NCI-H2029 (cell line): ENCODE results near the gene ODF4.
"Not testable (repeated sequence)": the region's sequence is repeated elsewhere in the genome, so short reads cannot be mapped to it uniquely, and the experiment has no call there.

Experiments
- DNase-seq: peaks from one replicate; lab custom pipeline; 2025; lab: John Stamatoyannopoulos, UW

The ODF4 gene

GRCh38 chr17:8369944-8370343, 30.3 kb downstream of the ODF4 start:
- no peak for DNase-seq

- no peak for DNase-seq
These were observed 32.1 kb downstream of the ODF4 start for GRCh38 chr17:8371786-8372185.

- DNase-seq = no peak
These were observed 32.8 kb downstream of the ODF4 start for GRCh38 chr17:8372422-8372821.

GRCh38 chr17:8373856-8374255, 34.2 kb downstream of the ODF4 start:
- not testable (repeated sequence) for DNase-seq

- no peak for DNase-seq
These were observed 36.2 kb downstream of the ODF4 start for GRCh38 chr17:8375738-8376259.

GRCh38 chr17:8376271-8377067, 36.8 kb downstream of the ODF4 start, which contains the start of gene KRABD2:
KRABD2 (minus strand) TSS chr17:8376704.
- DNase-seq = peak; percentile 76

DNA sequence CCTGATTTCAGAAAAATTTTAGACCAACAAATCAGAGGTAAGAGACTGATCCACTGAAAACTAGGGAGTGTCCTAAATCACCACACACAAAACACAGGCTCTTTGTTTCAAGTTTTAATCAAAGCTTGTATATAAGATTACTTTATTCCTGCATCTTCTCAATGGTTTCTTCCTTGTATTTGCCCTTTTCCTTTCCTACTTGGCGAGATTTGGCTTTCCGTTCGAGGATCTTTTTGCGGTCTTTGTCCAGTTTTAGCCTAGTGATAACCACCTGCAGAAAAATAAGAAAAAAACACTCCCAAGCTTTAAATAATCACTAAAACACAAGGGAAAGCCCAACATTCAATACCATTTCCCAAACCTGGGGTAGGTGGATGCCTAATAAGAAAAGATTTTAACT, 37.8 kb downstream of the ODF4 start:
- DNase-seq = no peak

GRCh38 chr17:8378117-8378516, 38.5 kb downstream of the ODF4 start:
- not testable (repeated sequence) for DNase-seq

GRCh38 chr17:8380049-8380448, 40.4 kb downstream of the ODF4 start:
- DNase-seq = no peak

DNA sequence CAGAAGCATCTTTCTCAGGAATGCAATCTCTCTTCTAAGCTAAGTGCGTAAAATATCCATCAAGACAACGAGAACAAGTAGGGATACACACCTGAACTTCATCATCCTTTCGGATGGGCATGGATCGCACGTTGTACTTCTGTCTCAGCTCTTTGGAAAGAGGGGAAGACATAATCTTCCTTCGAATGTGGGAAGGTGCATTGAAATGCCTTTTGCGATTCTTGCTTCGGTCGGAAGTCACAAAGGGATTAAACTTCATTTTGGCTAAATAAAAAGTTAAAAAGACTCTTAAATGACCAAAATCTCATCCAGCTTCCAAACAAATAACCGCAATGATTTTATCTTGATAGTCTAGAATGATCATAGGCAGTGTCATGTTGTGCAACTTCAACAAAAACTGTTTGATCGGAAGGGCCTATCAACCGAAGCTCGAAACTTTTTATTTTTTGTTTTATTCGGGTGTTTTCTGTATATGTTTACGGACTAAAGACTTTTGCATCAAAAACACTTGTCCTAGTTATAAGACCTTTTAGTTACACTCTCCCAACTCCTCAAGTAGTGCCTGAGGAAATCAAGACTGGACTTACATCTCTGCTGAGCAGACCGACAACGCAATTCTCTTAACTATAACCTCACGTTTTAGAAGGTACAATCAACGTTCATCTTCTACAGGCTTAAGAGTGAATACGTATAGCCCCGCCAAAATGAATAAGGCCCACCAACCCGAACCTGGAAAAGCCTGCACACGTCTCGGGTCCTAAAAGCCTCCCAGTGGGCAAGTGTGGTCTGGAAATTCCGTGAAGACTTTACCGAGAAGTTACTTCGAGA, 42.6 kb downstream of the ODF4 start:
- DNase-seq = no peak

- DNase-seq = no peak
These were observed 43.2 kb downstream of the ODF4 start for GRCh38 chr17:8382880-8383142.

DNA sequence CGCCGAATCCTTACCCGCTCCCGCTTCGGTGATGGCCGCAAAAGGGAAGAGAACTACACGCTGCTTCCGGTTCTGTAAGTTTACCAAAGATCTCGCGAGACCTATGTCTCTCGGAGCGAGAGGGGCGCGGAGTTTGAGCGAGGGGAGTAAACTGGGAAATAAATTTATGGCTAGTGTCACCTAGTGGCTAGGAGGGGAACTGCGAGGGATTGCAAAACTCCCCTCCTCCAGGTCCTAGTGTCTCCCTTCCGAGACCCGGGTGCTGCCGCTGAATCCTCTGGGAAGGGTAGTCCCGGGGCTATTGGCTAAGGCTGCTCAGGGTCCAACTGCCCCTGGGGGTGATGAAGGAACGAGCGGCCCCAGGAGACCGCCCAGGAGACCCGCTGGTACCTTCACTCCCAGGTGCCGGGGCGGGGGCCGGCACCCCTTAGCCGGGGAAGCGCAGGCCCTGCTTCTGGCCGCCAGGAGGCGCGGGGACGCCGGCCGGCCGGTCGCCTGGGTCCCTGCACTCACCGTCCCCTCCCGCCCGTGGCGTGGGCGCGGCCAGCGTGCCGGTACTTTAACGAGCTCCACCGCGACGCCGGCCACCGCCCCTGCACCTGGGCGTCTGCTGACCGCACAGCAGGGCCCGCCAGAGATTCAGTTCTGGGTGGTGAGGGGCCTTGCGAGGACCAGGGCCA, 43.6 kb downstream of the ODF4 start, which contains the start of gene RPL26:
Gene RPL26, minus strand, starts transcription at position 51 of the 680 bp plus-strand sequence. CDS start 883 bp downstream, outside the sequence.
- peak; percentile 94 for DNase-seq

GRCh38 chr17:8384801-8385378, 45.2 kb downstream of the ODF4 start:
- DNase-seq = no peak

GRCh38 chr17:8386841-8387240, 47.2 kb downstream of the ODF4 start:
- no peak for DNase-seq

DNA sequence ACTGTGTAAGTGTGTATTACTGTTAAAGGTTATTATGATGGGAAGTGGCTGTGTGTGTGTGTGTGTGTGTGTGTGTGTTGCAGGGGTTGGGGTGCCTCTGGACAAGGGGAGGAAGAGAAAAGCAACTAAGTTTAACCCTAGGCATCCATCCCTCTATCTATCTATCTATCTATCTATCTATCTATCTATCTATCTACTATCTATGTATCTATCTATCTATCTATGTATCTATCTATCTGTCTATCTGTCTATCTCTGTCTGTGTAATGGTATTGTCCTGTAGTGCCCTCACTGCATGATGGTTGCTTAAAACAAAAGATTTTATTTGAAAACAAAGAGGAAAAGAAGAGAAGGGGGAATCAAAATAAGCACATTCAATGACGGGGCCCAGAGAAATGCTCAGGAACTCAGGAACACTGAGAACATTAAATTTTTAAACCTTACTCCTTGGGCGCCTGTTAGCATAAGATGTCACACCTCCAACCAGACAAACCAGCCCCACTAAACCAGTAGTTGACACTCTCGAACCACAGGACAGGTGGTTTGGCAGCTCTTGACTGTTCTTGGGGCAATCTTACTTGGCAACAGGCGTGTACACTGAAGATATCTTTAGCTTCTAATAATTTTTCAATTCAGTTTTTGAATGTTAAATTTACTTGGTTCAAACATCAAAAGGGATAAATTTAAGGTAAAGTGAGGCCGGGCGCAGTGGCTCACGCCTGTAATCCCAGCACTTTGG, 48.4 kb downstream of the ODF4 start:
- no peak for DNase-seq

DNA sequence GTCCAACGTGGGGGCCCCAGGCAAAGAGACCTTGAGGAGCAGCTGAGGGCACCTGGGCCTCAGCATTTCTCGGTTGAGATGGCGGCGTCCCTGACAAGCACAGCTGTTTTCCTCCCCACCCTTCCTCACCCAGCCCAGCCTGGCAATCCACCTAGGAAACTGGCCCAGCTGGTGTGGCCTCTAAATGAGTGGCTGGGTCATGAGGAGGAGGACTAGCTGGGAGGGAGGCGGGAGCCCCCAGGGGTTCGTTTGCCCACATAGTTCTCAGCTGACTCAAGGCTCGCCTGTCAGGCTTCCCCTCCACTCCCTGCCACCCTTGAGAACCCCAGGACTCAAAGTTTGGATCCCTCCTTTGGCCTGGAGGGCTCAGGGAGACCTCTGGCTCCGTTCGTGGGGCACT, 52.1 kb downstream of the ODF4 start:
- DNase-seq = no peak

DNA sequence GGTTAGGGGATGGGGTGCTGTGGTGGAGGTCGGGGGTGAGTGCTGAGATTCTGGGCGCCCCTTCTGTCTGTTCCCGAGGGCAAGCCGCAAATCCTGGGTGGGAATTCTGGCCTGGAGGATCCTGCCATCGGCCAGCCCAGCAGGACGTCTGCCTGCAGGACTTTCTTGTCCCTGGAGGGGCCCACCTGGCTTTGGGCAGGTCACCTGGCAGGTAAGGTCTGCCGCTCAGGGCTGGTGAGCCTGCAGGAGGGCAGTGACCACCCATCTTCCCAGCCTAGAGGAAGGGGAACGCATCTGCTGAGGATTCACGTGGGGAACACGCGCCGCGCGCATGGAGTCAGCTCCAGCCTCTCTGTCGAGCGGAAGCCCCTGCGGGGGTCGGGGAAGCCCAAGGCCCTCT, 52.6 kb downstream of the ODF4 start:
- no peak for DNase-seq

GRCh38 chr17:8392674-8393469, 53.2 kb downstream of the ODF4 start:
- DNase-seq = no peak

- no peak for DNase-seq
These were observed 54.0 kb downstream of the ODF4 start for GRCh38 chr17:8393470-8394231.

DNA sequence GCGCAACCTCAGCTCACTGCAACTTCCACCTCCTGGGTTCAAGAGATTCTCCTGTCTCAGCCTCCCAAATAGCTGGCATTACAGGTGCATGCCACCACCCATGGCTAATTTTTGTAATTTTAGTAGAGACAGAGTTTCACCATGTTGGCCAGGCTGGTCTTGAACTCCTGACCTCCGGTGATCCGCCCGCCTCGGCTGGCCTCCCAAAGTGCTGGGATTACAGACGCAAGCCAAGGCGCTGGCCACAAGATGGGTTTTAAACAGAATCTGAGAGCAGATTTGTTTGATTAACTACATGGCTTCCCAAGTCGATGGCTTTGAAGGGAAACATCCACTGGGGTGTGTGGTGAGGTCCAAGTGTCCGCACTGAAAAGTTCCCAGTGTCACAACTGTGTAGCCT, 54.9 kb downstream of the ODF4 start:
- DNase-seq = not testable (repeated sequence)
